Stomach (tissue), 4 donors: ENCODE results near the gene OPCML.

Experiments
- CTCF ChIP-seq, 7 experiments: fragments of 450-650 bp in 4 of 7; fragments of 200-600 bp in 3 of 7; sonication (generic) in 3 of 7; IDR thresholded peaks; one replicate each; pipeline ENCODE4 v1.5.1; 2016 to 2019; ENCODE audit warnings: antibody characterized with exemption in 7 of 7, control low read depth in 2 of 7, mild to moderate bottlenecking in 1 of 7
- EP300 ChIP-seq: sonication (generic); formaldehyde crosslinking; IDR thresholded peaks from one replicate; pipeline ENCODE4 v1.6.1; 2017; ENCODE audit warnings: antibody characterized with exemption
- POLR2AphosphoS5 ChIP-seq, 3 donors: sonication (generic); formaldehyde crosslinking; IDR thresholded peaks; one replicate each; pipeline ENCODE4 v1.6.1; 2016; ENCODE audit warnings: antibody characterized with exemption in 3 of 3

DNA sequence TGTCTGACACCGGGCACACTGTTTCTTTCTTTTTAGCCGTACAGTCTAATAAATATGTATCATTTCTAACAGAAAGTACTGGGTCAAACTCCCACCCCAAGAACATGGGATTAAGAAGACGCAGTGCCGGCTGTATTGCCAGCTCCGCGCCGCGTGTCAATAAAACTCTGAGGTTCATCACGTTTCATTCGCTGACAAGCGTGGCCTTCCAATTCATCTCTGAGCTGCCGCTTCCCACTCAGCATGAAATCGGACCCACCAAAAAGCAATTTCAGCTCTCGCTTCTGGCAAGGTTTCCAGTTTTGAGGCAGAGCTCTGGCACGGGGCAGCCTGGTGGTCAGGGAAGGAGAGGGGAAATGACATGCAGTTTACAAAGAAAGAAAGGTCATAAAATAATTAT lies 819.8 kb downstream of the OPCML start:
- TF ChIP-seq CTCF (IDR thresholded peaks at IDR 0.05) (no peak), EP300 (no peak), POLR2AphosphoS5 (IDR thresholded peaks at IDR 0.05) (no peak)
